Adrenal gland (tissue), 12 donors: ENCODE results near the gene ATP9A. TPM values are rescaled to one million over a fixed set of nuclear protein-coding genes. Genes with fewer than 3 reads are reported as not detected.

Source experiments
- DNase-seq, 7 donors: peaks; one replicate each; pipeline ENCODE4 v3.0.0-alpha.2; 2019 to 2020
- H3K27ac ChIP-seq, 5 donors: fragments of 200-600 bp; sonication (generic) in 4 of 5; 1 replicate in 3 of 5; 2 replicates in 2 of 5; pipeline versions ENCODE4 v1.5.1 to v1.8.0; 2016 to 2020; ENCODE audit warnings: mild to moderate bottlenecking in 1 of 5
- H3K27me3 ChIP-seq: fragments of 200-600 bp; 2 replicates; pipeline ENCODE4 v1.8.0; 2021
- H3K36me3 ChIP-seq, 2 donors: fragments of 200-600 bp; replicated peaks in 1 of 2; 1 replicate in 1 of 2; 2 replicates in 1 of 2; pipeline versions ENCODE4 v1.5.1 to v1.8.0; 2018 to 2022
- H3K4me1 ChIP-seq, 2 donors: fragments of 200-600 bp; replicated peaks in 1 of 2; 1 replicate in 1 of 2; 2 replicates in 1 of 2; pipeline versions ENCODE4 v1.5.1 to v1.8.0; 2018 to 2021
- H3K4me3 ChIP-seq, 4 donors: fragments of 200-600 bp; sonication (generic) in 3 of 4; one replicate each; pipeline ENCODE4 v1.5.1; 2016 to 2018
- H3K9me3 ChIP-seq, 3 donors: fragments of 200-600 bp; sonication (generic) in 1 of 3; replicated peaks in 1 of 3; 1 replicate in 2 of 3; 2 replicates in 1 of 3; pipeline versions ENCODE4 v1.5.1 to v1.8.0; 2016 to 2021
- CTCF ChIP-seq, 6 experiments: fragments of 450-650 bp in 4 of 6; fragments of 200-600 bp in 2 of 6; sonication (generic) in 1 of 6; IDR thresholded peaks; 1 replicate in 5 of 6; 2 replicates in 1 of 6; pipeline versions ENCODE4 v1.5.1 to v1.8.0; 2016 to 2021; ENCODE audit warnings: antibody characterized with exemption in 6 of 6, mild to moderate bottlenecking in 2 of 6, moderate library complexity in 1 of 6
- POLR2A ChIP-seq, 2 donors: fragments of 450-650 bp; IDR thresholded peaks; one replicate each; pipeline ENCODE4 v1.6.1; 2017; ENCODE audit warnings: antibody characterized with exemption in 2 of 2, mild to moderate bottlenecking in 2 of 2, moderate library complexity in 1 of 2
- WGBS, 4 donors: extraction: QIAGEN DNeasy Blood & Tissue Kit in 2 of 4; methylation state at CpG; one replicate each; pipeline versions ENCODE4 v1.1.5 to v1.1.7; 2013 to 2017; 5-methylcytosine and 5-hydroxymethylcytosine counted together
- intact Hi-C, 2 donors: fragments of 100-400 bp; cut with DNase I; formaldehyde crosslinking; loops; one replicate each; pipeline versions ENCODE4 v1.14.1 to v1.15.0; 2022 to 2023
- polyA plus RNA-seq, 3 donors: library from polyadenylated mRNA; stranded (reverse); fragments of 200-250 nt in 2 of 3; fragments of 350-450 nt in 1 of 3; fragmentation: Illumina TruSeq in 1 of 3; extraction: RNeasy Lipid Tissue Mini Kit (QIAGEN cat#74804) in 1 of 3; gene quantifications; one replicate each; pipeline ENCODE4 v1.2.3, GENCODE V29; 2013 to 2014
- total RNA-seq, 9 donors: library from RNA; depleted of rRNA in 4 of 9; stranded (reverse); fragments of >200 nt in 4 of 9; fragments of 120-200 nt in 1 of 9; fragmentation: NEBNext Ultra II Directional in 1 of 9; extraction: Animal tissue kit (Norgen Biotek cat#: 25700) in 1 of 9; gene quantifications; one replicate each; pipeline versions ENCODE4 v1.1.0 to v1.2.4, GENCODE V29; 2013 to 2023
- donor health status: healthy with polysubstance abuse.
- donor health status: Bipolar disorder and iron deficiency.
- donor health status: DM: yes; HTN: yes; CAD: no.
- donor health status: DM: no; HTN: no; CAD: no.
- donor health status: DM: no; HTN: no; CAD: no.
- donor health status: DM: yes; HTN: yes; CAD: no.

Gene ATP9A
- total and polyA plus RNA-seq, 12 donors, result 3.7 to 34.5 (median 16.7) TPM

- TF ChIP-seq CTCF (IDR thresholded peaks at IDR 0.05) (no peak), POLR2A (IDR thresholded peaks at IDR 0.05) (no peak)
- Histone ChIP-seq H3K27ac (no peak overlapping the region), H3K36me3 (no peaks in the 10 kb centered on the region), H3K27me3 (no peaks in the 10 kb centered on the region), H3K9me3 (no peaks in the 10 kb centered on the region), H3K4me3 (no peak overlapping the region), H3K4me1 (no peaks in the 10 kb centered on the region)
- DNase-seq, result no peak
- intact Hi-C loops, result no loop called here
- 84 to 90% (median 88%) methylated on average over 7 to 8 of the region's 8 CpGs for WGBS, 4 donors
These were observed 184.1 kb downstream of the ATP9A start for GRCh38 chr20:51584116-51584515.

GRCh38 chr20:51583499-51583898 is 184.7 kb downstream of the ATP9A start:
- 86 to 92% (median 89%) methylated on average over 13 to 14 of the region's 14 CpGs for WGBS, 4 donors

DNA sequence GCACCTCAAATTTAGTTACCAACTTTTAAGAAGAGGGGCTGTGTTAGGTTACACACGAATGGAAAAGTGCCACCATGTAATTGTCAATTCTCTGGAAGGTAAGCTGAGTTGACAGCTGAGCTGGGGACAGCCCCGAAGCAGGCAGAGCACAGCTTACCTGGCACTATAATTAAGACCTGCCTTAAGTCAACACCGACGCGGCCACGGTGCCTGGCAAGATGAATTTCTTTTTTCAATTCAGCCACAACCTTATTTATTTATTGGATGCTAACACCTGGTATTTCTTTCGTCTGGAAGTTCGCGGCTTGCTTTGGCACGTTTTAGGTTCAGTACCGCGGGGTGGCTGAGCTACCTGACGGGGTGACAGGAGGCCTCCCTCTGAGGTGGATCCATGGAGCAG is 185.1 kb downstream of the ATP9A start:
- intact Hi-C loops, result no loop called here

More at GRCh38 chr20:51583499-51583898, 184.7 kb downstream of the ATP9A start:
- H3K27ac ChIP-seq, result no peak overlapping the region
- no peaks in the 10 kb centered on the region for H3K9me3 ChIP-seq
- H3K4me3 ChIP-seq, result no peak overlapping the region
- no peaks in the 10 kb centered on the region for H3K27me3 ChIP-seq
- no peaks in the 10 kb centered on the region for H3K4me1 ChIP-seq
- H3K36me3 ChIP-seq, result no peaks in the 10 kb centered on the region
- intact Hi-C loops, result no loop called here
- DNase-seq, result no peak
- TF ChIP-seq POLR2A (IDR thresholded peaks at IDR 0.05) (no peak), CTCF (IDR thresholded peaks at IDR 0.05) (no peak)

DNA sequence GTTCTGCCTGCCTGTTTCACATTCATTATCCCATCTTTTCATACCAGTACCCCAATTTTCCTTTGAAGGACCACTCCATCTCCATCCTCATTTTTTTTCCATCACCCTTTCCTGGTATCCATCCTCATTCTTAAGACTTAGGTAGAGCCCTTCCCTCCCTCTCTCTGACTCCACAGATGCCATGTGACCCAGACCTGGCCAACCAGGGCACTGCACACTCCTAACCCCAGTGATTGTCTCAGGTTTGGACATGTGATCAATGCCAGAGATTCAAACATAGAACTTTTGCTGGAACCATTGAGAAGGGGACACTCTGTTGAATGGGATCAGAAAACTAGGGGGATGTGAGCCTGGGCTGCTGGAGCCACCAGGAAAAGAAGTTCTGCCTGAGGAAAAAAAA is 186.6 kb downstream of the ATP9A start:
- intact Hi-C loops, result no loop called here
- H3K9me3 ChIP-seq, result no peaks in the 10 kb centered on the region
- no peak overlapping the region for H3K27ac ChIP-seq
- H3K36me3 ChIP-seq, result no peaks in the 10 kb centered on the region
- no peak overlapping the region for H3K4me3 ChIP-seq
- H3K4me1 ChIP-seq, result no peaks in the 10 kb centered on the region
- no peaks in the 10 kb centered on the region for H3K27me3 ChIP-seq
- TF ChIP-seq CTCF (IDR thresholded peaks at IDR 0.05) (no peak), POLR2A (IDR thresholded peaks at IDR 0.05) (no peak)
- no peak for DNase-seq

More for the DNA sequence above, 185.1 kb downstream of the ATP9A start:
- H3K27me3 ChIP-seq, result no peaks in the 10 kb centered on the region
- no peaks in the 10 kb centered on the region for H3K36me3 ChIP-seq
- TF ChIP-seq CTCF (IDR thresholded peaks at IDR 0.05), result no peak
- no peak for TF ChIP-seq POLR2A (IDR thresholded peaks at IDR 0.05)
- H3K4me1 ChIP-seq, result no peaks in the 10 kb centered on the region
- no peaks in the 10 kb centered on the region for H3K9me3 ChIP-seq
- no peak overlapping the region for H3K4me3 ChIP-seq
- WGBS, 4 donors, result 87 to 93% (median 90%) methylated on average over 13 of the region's 13 CpGs
- DNase-seq, result no peak
- no peak overlapping the region for H3K27ac ChIP-seq
